ENCODE measurements around the gene ODF2.
"Not testable (repeated sequence)": the region's sequence is repeated elsewhere in the genome, so short reads cannot be mapped to it uniquely, and the experiment has no call there.

ODF2 gene

GRCh38 chr9:128416432-128417019 lies 39.3 kb upstream of the ODF2 start:
- no peak for TF ChIP-seq CTCF (IDR thresholded peaks at IDR 0.05; ENCODE audit: insufficient read depth, low read length, missing control alignments)
- ChIA-PET CTCF (no interaction called here), POLR2A (no interaction called here)
- no peak for DNase-seq (ENCODE audit: low read depth, low spot score)
- no peak overlapping the region for H3K4me3 ChIP-seq (ENCODE audit: low read depth, low read length)

GRCh38 chr9:128419061-128419925 lies 36.5 kb upstream of the ODF2 start:
- no peak for TF ChIP-seq CTCF (IDR thresholded peaks at IDR 0.05; ENCODE audit: insufficient read depth, low read length, missing control alignments)
- ChIA-PET CTCF (interaction anchor here (0.6 to 5.4 kb wide), 34 partner anchors 10 to 152 kb away, joined by 3 to 80 read pairs (median 4); partner anchors contain the start of genes GLE1 and URM1), POLR2A (interaction anchor here (0.7 to 2.9 kb wide), 5 partner anchors 9 to 133 kb away, joined by 3 to 19 read pairs (median 7); partner anchors contain the start of genes SPTAN1 and URM1)
- DNase-seq (ENCODE audit: low read depth, low spot score) = no peak
- peak overlapping the region; percentile 6 for H3K4me3 ChIP-seq (ENCODE audit: low read depth, low read length)

GRCh38 chr9:128420060-128420650 lies 35.7 kb upstream of the ODF2 start:
- no peak for DNase-seq (ENCODE audit: low read depth, low spot score)
- ChIA-PET POLR2A (interaction anchor here (0.6 to 2.9 kb wide), 7 partner anchors 10 to 132 kb away, joined by 3 to 19 read pairs (median 7); partner anchors contain the start of genes SPTAN1 and URM1), CTCF (interaction anchor here (0.6 to 5.4 kb wide), 36 partner anchors 9 to 151 kb away, joined by 3 to 80 read pairs (median 4); partner anchors contain the start of genes GLE1 and URM1)
- TF ChIP-seq CTCF (IDR thresholded peaks at IDR 0.05; ENCODE audit: insufficient read depth, low read length, missing control alignments) = peak; percentile 85
- peak overlapping the region; percentile 82 for H3K4me3 ChIP-seq (ENCODE audit: low read depth, low read length)

GRCh38 chr9:128420651-128421481 lies 34.9 kb upstream of the ODF2 start, which contains the start of gene CERCAM:
Gene CERCAM, plus strand, starts transcription at chr9:128420857. Its CDS starts 21 bp downstream, at chr9:128420878.
- CTCF ChIA-PET = interaction anchor here (0.6 to 5.4 kb wide), 27 partner anchors 9 to 150 kb away, joined by 3 to 80 read pairs (median 5); partner anchors contain the start of genes GLE1 and URM1
- no peak for DNase-seq (ENCODE audit: low read depth, low spot score)
- TF ChIP-seq CTCF (IDR thresholded peaks at IDR 0.05; ENCODE audit: insufficient read depth, low read length, missing control alignments) = no peak
- POLR2A ChIA-PET = interaction anchor here (0.6 to 2.9 kb wide), 7 partner anchors 10 to 132 kb away, joined by 3 to 19 read pairs (median 7); partner anchors contain the start of genes SPTAN1 and URM1
- H3K4me3 ChIP-seq (ENCODE audit: low read depth, low read length) = peak within 1 kb of the TSS; percentile 82

- no peak for TF ChIP-seq CTCF (IDR thresholded peaks at IDR 0.05; ENCODE audit: insufficient read depth, low read length, missing control alignments)
- H3K4me3 ChIP-seq (ENCODE audit: low read depth, low read length) = peak overlapping the region; percentile 82
- ChIA-PET POLR2A (interaction anchor here (0.7 to 2.9 kb wide), 3 partner anchors 50 to 132 kb away, joined by 4 to 19 read pairs (median 15); partner anchors contain the start of gene URM1), CTCF (interaction anchor here (1.1 to 5.4 kb wide), 11 partner anchors 11 to 125 kb away, joined by 3 to 80 read pairs (median 6); no protein-coding TSS in a partner anchor)
- DNase-seq (ENCODE audit: low read depth, low spot score) = no peak
Observed at GRCh38 chr9:128421482-128421996, 34.3 kb upstream of the ODF2 start.

GRCh38 chr9:128422022-128422782 lies 33.6 kb upstream of the ODF2 start:
- ChIA-PET POLR2A (interaction anchor here (1.7 to 2.4 kb wide), 2 partner anchors 60 to 131 kb away, joined by 6 to 15 read pairs; partner anchors contain the start of gene SPTAN1), CTCF (interaction anchor here (1.1 to 5.4 kb wide), 9 partner anchors 10 to 126 kb away, joined by 3 to 80 read pairs (median 23); no protein-coding TSS in a partner anchor)
- DNase-seq (ENCODE audit: low read depth, low spot score) = not testable (repeated sequence)
- peak overlapping the region; percentile 82 for H3K4me3 ChIP-seq (ENCODE audit: low read depth, low read length)

All from AG04449 (cell line).